Transverse colon (tissue), 4 donors: ENCODE measurements around the gene SMIM31. TPM values are rescaled to one million over a fixed set of nuclear protein-coding genes. Genes with fewer than 3 reads are reported as not detected.

Experiments
- DNase-seq: peaks from one replicate; pipeline ENCODE4 v3.0.0-alpha.2; 2019
- H3K27ac ChIP-seq, 4 donors: fragments of 200-600 bp; sonication (generic); 2 replicates each; pipeline ENCODE4 v1.5.1; 2016 to 2018; ENCODE audit warnings: inconsistent platforms in 4 of 4
- H3K27me3 ChIP-seq: fragments of 200-600 bp; sonication (generic); 2 replicates; pipeline ENCODE4 v1.5.1; 2017; ENCODE audit warnings: inconsistent platforms
- H3K36me3 ChIP-seq, 4 donors: fragments of 200-600 bp; sonication (generic); 2 replicates each; pipeline ENCODE4 v1.5.1; 2017 to 2019; ENCODE audit warnings: inconsistent platforms in 4 of 4
- H3K4me1 ChIP-seq, 4 donors: fragments of 200-600 bp; sonication (generic); 2 replicates each; pipeline ENCODE4 v1.5.1; 2017 to 2020; ENCODE audit warnings: inconsistent platforms in 4 of 4
- H3K4me3 ChIP-seq, 4 donors: fragments of 200-600 bp; sonication (generic); 1 replicate in 1 of 4; 2 replicates in 3 of 4; pipeline versions ENCODE4 v1.5.1 to v1.6.1; 2017 to 2019; ENCODE audit warnings: inconsistent platforms in 4 of 4
- H3K9me3 ChIP-seq, 2 donors: fragments of 200-600 bp; sonication (generic); 2 replicates each; pipeline ENCODE4 v1.5.1; 2017 to 2019; ENCODE audit warnings: inconsistent platforms in 2 of 2
- EP300 ChIP-seq: sonication (generic); formaldehyde crosslinking; IDR thresholded peaks from one replicate; pipeline ENCODE4 v1.6.1; 2017; ENCODE audit warnings: antibody characterized with exemption, low read depth
- POLR2A ChIP-seq: fragments of 450-650 bp; IDR thresholded peaks from one replicate; pipeline ENCODE4 v1.6.1; 2016; ENCODE audit warnings: antibody characterized with exemption, mild to moderate bottlenecking, moderate library complexity
- POLR2AphosphoS5 ChIP-seq, 3 donors: sonication (generic); formaldehyde crosslinking; IDR thresholded peaks; one replicate each; pipeline ENCODE4 v1.6.1; 2016; ENCODE audit warnings: antibody characterized with exemption in 3 of 3
- WGBS, 2 donors: methylation state at CpG; one replicate each; pipeline ENCODE4 v1.1.5; 2018; ENCODE audit warnings: low coverage in 1 of 2; 5-methylcytosine and 5-hydroxymethylcytosine counted together
- in situ Hi-C, 4 donors: fragments of 200-750 bp; cut with MboI; loops; one replicate each; pipeline versions ENCODE4 v1.15.0 to v1.15.1; 2017; ENCODE audit warnings: low sequenced_read_pairs in 3 of 4, low pct_ligation_motif_present in 1 of 4, low pct_unique_long_range_greater_than_20kb in 1 of 4
- intact Hi-C: fragments of 100-400 bp; cut with DNase I; formaldehyde crosslinking; loops from one replicate; pipeline ENCODE4 v1.15.1; 2023; ENCODE audit warnings: low total_unique reads
- total RNA-seq, 4 donors: library from RNA; depleted of rRNA; stranded (reverse); fragments of >200 nt; gene quantifications; one replicate each; pipeline ENCODE4 v1.1.0, GENCODE V29; 2016
- TF ChIP-seq, protein P1 (sequence below), 5 experiments: fragments of 200-600 bp in 3 of 5; fragments of 450-650 bp in 2 of 5; sonication (generic) in 3 of 5; IDR thresholded peaks; 1 replicate in 2 of 5; 2 replicates in 3 of 5; pipeline ENCODE4 v1.5.1; 2016 to 2017; ENCODE audit warnings: antibody characterized with exemption in 5 of 5, inconsistent platforms in 3 of 5, mild to moderate bottlenecking in 2 of 5, moderate library complexity in 1 of 5

Gene SMIM31
- total RNA-seq, 4 donors from 2014 or later = 1.9 to 11.1 (median 6.2) TPM

DNA sequence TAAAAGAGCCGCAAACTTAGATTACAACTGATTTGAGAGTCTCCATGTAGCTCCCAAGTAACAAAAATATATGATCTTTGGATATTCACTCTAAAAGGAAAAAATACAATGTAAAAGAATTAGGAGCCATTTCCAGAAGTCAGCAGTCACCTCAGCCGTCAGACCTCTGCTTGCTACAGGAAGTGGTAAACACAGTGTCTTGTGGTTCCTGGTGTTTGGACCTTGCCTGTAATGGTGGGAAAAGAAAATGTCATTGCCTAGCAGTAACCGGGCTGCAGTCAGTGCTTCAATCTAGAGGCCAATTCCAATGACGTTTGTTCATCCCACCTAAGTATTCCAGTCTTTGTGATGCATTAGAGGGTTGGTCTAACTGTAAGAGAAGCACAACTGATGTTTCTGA, 28.9 kb upstream of the SMIM31 start:
- TF ChIP-seq EP300 = no peak
- TF ChIP-seq, protein P1, sequence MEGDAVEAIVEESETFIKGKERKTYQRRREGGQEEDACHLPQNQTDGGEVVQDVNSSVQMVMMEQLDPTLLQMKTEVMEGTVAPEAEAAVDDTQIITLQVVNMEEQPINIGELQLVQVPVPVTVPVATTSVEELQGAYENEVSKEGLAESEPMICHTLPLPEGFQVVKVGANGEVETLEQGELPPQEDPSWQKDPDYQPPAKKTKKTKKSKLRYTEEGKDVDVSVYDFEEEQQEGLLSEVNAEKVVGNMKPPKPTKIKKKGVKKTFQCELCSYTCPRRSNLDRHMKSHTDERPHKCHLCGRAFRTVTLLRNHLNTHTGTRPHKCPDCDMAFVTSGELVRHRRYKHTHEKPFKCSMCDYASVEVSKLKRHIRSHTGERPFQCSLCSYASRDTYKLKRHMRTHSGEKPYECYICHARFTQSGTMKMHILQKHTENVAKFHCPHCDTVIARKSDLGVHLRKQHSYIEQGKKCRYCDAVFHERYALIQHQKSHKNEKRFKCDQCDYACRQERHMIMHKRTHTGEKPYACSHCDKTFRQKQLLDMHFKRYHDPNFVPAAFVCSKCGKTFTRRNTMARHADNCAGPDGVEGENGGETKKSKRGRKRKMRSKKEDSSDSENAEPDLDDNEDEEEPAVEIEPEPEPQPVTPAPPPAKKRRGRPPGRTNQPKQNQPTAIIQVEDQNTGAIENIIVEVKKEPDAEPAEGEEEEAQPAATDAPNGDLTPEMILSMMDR (IDR thresholded peaks at IDR 0.05) = no peak
- no peak for TF ChIP-seq POLR2AphosphoS5 (IDR thresholded peaks at IDR 0.05)
- no peak for TF ChIP-seq POLR2A
- no peak overlapping the region for H3K4me3 ChIP-seq
- H3K4me1 ChIP-seq = no peaks in the 10 kb centered on the region
- no peaks in the 10 kb centered on the region for H3K36me3 ChIP-seq
- no peak for DNase-seq
- H3K27ac ChIP-seq = no peak overlapping the region
- intact Hi-C loops = no loop called here
- WGBS, 2 donors = 68 to 72% methylated on average over 2 to 4 of the region's 4 CpGs
- H3K9me3 ChIP-seq = no peaks in the 10 kb centered on the region
- peaks cover 4% of the 10 kb centered on the region for H3K27me3 ChIP-seq
- in situ Hi-C loops = loop anchor here in 1 of 4 donors (25.0 kb wide), 1 partner anchor 1163 kb away; no protein-coding TSS in a partner anchor

DNA sequence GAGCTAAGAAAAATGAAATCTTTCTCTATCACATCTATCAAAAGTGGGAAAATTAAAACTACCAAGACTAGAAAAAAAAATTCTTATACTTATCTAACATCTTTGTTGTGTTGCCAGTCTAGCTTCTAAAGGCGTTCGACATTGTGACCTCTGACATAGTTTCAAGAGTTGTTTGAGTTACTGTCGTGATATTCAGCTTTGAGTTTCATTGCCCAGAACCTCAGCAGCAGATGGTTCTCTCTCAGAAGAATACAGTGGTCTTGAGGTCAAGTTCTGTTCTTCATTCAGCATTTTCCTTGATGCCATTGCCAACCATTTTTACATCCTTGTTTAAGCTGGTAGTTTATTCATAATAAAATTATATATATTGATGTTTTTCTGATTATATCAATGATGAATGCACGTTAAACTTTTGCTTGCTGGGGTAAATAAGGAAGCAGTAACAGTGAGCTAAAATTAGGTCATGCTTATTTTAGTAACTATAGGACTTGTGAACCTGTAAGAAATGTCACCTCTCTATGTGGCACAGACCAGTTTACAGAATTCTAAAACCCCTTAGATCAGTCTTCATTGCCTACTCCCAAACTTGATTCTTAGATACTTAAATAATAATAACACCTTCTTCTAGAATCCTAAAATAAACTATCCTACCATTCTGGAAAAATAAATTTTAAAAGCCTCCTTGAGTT, 23.1 kb upstream of the SMIM31 start:
- H3K36me3 ChIP-seq = no peaks in the 10 kb centered on the region
- no peak overlapping the region for H3K27ac ChIP-seq
- peaks cover 6% of the 10 kb centered on the region for H3K27me3 ChIP-seq
- intact Hi-C loops = no loop called here
- in situ Hi-C loops = loop anchor here in 1 of 4 donors (25.0 kb wide), 1 partner anchor 1169 kb away; no protein-coding TSS in a partner anchor
- no peaks in the 10 kb centered on the region for H3K4me1 ChIP-seq
- 33 to 40% methylated on average over 4 of the region's 4 CpGs for WGBS, 2 donors
- TF ChIP-seq EP300 (no peak), POLR2A (no peak), POLR2AphosphoS5 (IDR thresholded peaks at IDR 0.05) (no peak)
- TF ChIP-seq, protein P1 (IDR thresholded peaks at IDR 0.05) = no peak
- no peak for DNase-seq
- no peaks in the 10 kb centered on the region for H3K9me3 ChIP-seq
- no peak overlapping the region for H3K4me3 ChIP-seq

DNA sequence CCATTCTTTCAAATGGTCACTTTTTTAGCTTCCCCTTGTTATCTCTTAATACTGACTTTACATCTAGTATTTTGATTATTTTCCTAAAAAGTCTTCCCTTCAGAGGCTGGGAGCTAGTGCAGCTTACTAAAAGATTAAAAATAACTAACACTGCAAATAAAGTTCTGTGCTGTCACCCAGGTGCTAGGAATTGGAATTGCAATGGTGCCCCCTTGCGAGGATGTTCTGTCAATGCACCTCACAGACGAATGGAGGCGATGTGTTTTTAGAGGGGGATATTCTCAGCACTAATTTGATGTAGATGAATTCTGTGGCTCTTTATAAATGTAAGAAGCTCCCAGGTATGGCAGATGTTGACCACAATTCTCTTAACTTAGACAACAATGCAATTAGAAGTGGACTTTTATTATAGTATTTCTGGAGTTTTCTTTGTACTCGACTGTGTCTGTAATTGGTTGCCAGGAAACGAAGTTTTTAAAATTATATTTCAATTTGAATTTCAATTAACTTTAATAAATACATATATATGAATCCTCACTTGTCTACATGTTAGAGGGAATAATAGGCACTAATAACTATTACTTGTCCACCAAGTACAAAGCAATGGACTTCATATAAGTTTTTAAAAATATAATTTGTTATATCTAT, 22.0 kb upstream of the SMIM31 start:
- H3K4me1 ChIP-seq = no peaks in the 10 kb centered on the region
- peaks cover 6% of the 10 kb centered on the region for H3K27me3 ChIP-seq
- H3K4me3 ChIP-seq = no peak overlapping the region
- intact Hi-C loops = no loop called here
- in situ Hi-C loops = loop anchor here in 1 of 4 donors (25.0 kb wide), 1 partner anchor 1170 kb away; no protein-coding TSS in a partner anchor
- peak; percentile 32 for DNase-seq
- 19 to 23% methylated on average over 5 of the region's 5 CpGs for WGBS, 2 donors
- no peak for TF ChIP-seq POLR2AphosphoS5 (IDR thresholded peaks at IDR 0.05)
- TF ChIP-seq, protein P1 (IDR thresholded peaks at IDR 0.05) = peak; percentile 52 to 83 (median 78)
- no peaks in the 10 kb centered on the region for H3K36me3 ChIP-seq
- no peaks in the 10 kb centered on the region for H3K9me3 ChIP-seq
- no peak overlapping the region for H3K27ac ChIP-seq

DNA sequence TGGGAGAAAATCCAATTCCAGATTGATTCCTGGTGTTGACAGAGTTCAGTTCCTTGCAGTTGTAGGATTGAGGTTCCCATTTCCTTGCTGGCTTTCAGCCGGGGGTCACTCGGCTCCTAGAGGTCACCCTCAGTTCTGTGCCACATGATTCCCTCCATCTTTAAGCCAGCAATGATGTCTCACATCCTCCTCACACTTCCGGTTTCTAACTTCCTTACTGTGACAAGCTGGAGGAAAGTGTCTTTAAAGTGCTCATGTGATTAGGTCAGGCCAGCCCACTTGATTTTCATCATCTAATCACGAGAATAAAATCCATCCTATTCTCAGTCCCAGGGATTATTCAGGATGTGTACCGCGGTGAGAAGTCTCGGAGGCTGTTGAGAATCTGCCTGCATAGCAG, 19.4 kb upstream of the SMIM31 start:
- Histone ChIP-seq H3K27me3 (peaks cover 6% of the 10 kb centered on the region), H3K4me1 (no peaks in the 10 kb centered on the region), H3K9me3 (no peaks in the 10 kb centered on the region), H3K4me3 (no peak overlapping the region), H3K27ac (no peak overlapping the region), H3K36me3 (no peaks in the 10 kb centered on the region)
- no peak for DNase-seq
- TF ChIP-seq, protein P1 (IDR thresholded peaks at IDR 0.05) = no peak
- no peak for TF ChIP-seq POLR2A
- no peak for TF ChIP-seq POLR2AphosphoS5 (IDR thresholded peaks at IDR 0.05)
- no peak for TF ChIP-seq EP300
- WGBS, 2 donors = 64 to 70% methylated on average over 2 to 7 of the region's 7 CpGs
- in situ Hi-C loops = loop anchor here in 1 of 4 donors (25.0 kb wide), 1 partner anchor 1172 kb away; no protein-coding TSS in a partner anchor
- intact Hi-C loops = no loop called here
